ENCODE data around the gene GABBR2.
"Not testable (repeated sequence)": the region's sequence is repeated elsewhere in the genome, so short reads cannot be mapped to it uniquely, and the experiment has no call there.

The GABBR2 gene

DNA sequence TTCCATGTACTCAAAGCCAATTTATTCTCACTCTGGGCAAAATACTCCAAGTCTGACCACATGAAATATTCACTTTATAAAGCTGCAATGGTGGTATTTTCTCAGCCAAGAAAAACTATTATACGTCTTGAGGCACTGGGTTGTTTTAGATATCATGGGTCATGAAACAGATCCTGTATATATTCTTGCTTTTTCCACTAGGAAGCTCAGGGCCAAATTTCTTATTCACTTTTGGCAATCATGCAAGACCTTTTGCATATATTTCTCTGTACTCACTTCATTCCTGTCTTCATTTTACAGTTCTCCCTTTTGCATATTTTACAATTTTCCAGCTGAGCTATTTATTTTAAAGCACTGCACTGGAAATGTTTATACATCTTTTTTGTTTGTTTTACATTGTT, 49.8 kb downstream of the GABBR2 start:
- H3K36me3 ChIP-seq (ENCODE audit: control insufficient read depth, insufficient read depth, low read length): no peaks in the 10 kb centered on the region
- H3K27me3 ChIP-seq (replicated peaks; ENCODE audit: control insufficient read depth, insufficient read depth, low read length, poor library complexity, severe bottlenecking): no peaks in the 10 kb centered on the region
- no peaks in the 10 kb centered on the region for H3K9me3 ChIP-seq (ENCODE audit: control insufficient read depth, low read length)
- H3K4me3 ChIP-seq (ENCODE audit: insufficient read depth, low read depth, low read length, poor library complexity, severe bottlenecking): no peak overlapping the region
- H3K27ac ChIP-seq (ENCODE audit: insufficient read depth, low read length, poor library complexity, severe bottlenecking): no peak overlapping the region
- no peak for DNase-seq
- H3K4me1 ChIP-seq (ENCODE audit: control insufficient read depth, insufficient read depth, low read length, poor library complexity, severe bottlenecking): no peaks in the 10 kb centered on the region

DNA sequence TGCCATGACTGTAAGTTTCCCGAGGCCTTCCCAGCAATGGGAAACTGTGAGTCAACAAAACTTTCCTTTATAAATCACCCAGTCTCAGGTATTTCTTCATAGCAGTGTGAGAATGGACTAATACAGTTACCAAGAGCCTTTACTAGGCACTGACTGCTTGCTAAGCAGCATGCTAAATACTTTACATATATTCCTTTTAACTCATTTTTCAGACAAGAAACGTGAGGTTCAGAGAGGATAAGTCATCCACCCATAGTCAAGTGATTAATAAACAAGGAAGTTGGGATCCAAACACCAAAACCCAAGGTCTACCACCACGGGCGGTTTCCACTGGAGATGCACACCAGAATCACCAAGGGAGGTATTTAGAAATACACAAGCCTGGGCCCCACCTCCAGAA, 50.8 kb downstream of the GABBR2 start:
- Histone ChIP-seq H3K9me3 (ENCODE audit: control insufficient read depth, low read length) (no peaks in the 10 kb centered on the region), H3K27me3 (replicated peaks; ENCODE audit: control insufficient read depth, insufficient read depth, low read length, poor library complexity, severe bottlenecking) (no peaks in the 10 kb centered on the region), H3K4me3 (ENCODE audit: insufficient read depth, low read depth, low read length, poor library complexity, severe bottlenecking) (no peak overlapping the region), H3K27ac (ENCODE audit: insufficient read depth, low read length, poor library complexity, severe bottlenecking) (no peak overlapping the region), H3K4me1 (ENCODE audit: control insufficient read depth, insufficient read depth, low read length, poor library complexity, severe bottlenecking) (no peaks in the 10 kb centered on the region), H3K36me3 (ENCODE audit: control insufficient read depth, insufficient read depth, low read length) (no peaks in the 10 kb centered on the region)
- no peak for DNase-seq

DNA sequence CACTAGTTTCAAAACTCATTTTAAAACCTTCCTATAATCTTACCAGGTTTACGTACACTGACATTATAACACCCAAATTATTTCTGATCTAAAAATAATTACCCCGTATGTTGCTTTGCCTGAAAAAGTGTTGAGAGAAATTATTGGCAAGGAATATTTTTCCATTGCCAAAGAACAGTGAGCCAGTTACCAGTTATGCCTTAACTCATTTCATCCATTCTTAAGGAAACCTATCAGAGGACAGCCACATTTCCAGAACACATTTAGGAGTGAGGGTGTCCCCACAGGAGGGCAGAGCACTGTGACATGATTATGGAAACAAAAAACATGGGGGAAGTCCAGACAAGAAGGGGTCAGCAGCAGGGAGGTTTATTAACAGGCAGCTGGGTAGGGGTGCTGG, 52.2 kb downstream of the GABBR2 start:
- Histone ChIP-seq H3K27me3 (replicated peaks; ENCODE audit: control insufficient read depth, insufficient read depth, low read length, poor library complexity, severe bottlenecking) (no peaks in the 10 kb centered on the region), H3K9me3 (ENCODE audit: control insufficient read depth, low read length) (no peaks in the 10 kb centered on the region), H3K4me1 (ENCODE audit: control insufficient read depth, insufficient read depth, low read length, poor library complexity, severe bottlenecking) (no peaks in the 10 kb centered on the region), H3K27ac (ENCODE audit: insufficient read depth, low read length, poor library complexity, severe bottlenecking) (no peak overlapping the region), H3K4me3 (ENCODE audit: insufficient read depth, low read depth, low read length, poor library complexity, severe bottlenecking) (no peak overlapping the region), H3K36me3 (ENCODE audit: control insufficient read depth, insufficient read depth, low read length) (no peaks in the 10 kb centered on the region)
- no peak for DNase-seq

DNA sequence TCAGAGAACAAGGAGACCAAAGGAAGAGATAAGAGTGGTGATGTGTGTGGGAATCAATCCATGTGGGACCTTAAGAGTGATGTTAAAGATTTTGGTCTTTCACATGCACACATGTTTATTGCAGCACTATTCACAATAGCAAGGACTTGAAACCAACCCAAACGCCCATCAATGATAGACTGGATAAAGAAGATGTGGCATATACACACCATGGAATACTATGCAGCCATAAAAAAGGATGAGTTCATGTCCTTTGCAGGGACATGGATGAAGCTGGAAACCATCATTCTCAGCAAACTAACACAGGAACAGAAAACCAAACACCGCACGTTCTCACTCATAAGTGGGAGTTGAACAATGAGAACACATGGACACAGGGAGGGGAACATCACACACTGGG, 53.3 kb downstream of the GABBR2 start:
- H3K27ac ChIP-seq (ENCODE audit: insufficient read depth, low read length, poor library complexity, severe bottlenecking); H3K27me3 ChIP-seq (replicated peaks; ENCODE audit: control insufficient read depth, insufficient read depth, low read length, poor library complexity, severe bottlenecking); DNase-seq; H3K36me3 ChIP-seq (ENCODE audit: control insufficient read depth, insufficient read depth, low read length); H3K4me3 ChIP-seq (ENCODE audit: insufficient read depth, low read depth, low read length, poor library complexity, severe bottlenecking); H3K4me1 ChIP-seq (ENCODE audit: control insufficient read depth, insufficient read depth, low read length, poor library complexity, severe bottlenecking); H3K9me3 ChIP-seq (ENCODE audit: control insufficient read depth, low read length): not testable (repeated sequence)

DNA sequence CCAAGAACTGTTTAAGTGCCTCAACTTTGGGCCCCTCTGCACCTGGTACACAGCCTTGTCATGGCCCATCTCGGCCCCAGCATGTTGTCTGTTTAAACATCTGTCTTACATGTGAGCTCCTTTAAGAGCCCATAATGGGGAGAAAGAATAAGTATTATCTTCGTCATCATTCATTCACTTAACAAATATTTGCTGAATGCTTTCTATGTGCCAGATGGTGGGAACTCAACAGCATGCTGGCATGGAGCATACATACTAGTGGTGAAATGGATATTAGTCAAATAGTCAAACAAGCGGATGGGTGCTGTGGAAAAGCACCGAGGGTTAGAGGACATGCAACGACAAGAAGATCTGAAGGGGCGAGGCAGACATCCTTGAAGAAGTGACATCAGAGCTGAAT, 54.5 kb downstream of the GABBR2 start:
- no peak overlapping the region for H3K4me3 ChIP-seq (ENCODE audit: insufficient read depth, low read depth, low read length, poor library complexity, severe bottlenecking)
- H3K27me3 ChIP-seq (replicated peaks; ENCODE audit: control insufficient read depth, insufficient read depth, low read length, poor library complexity, severe bottlenecking): no peaks in the 10 kb centered on the region
- no peak overlapping the region for H3K27ac ChIP-seq (ENCODE audit: insufficient read depth, low read length, poor library complexity, severe bottlenecking)
- no peaks in the 10 kb centered on the region for H3K4me1 ChIP-seq (ENCODE audit: control insufficient read depth, insufficient read depth, low read length, poor library complexity, severe bottlenecking)
- H3K9me3 ChIP-seq (ENCODE audit: control insufficient read depth, low read length): no peaks in the 10 kb centered on the region
- H3K36me3 ChIP-seq (ENCODE audit: control insufficient read depth, insufficient read depth, low read length): no peaks in the 10 kb centered on the region
- no peak for DNase-seq

DNA sequence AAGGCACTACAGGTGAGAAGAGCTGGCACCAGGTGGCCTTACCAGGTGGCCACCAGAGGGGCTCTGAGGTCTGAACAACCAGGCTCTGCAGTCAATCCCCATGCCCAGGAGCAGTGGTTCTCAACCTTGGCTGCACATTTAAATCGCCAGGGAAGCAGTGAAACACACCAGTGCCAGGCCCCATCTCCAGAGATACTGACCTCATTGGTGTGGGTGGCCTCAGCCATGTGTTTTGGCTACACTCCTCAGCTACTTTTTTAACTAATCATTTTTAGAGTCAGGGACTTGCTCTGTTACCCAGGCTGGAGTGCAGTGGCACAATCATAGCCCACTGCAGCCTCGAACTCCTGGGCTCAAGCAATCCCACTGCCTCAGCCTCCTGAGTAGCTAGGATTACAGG, 56.0 kb downstream of the GABBR2 start:
- no peak for DNase-seq
- H3K27ac ChIP-seq (ENCODE audit: insufficient read depth, low read length, poor library complexity, severe bottlenecking): no peak overlapping the region
- H3K27me3 ChIP-seq (replicated peaks; ENCODE audit: control insufficient read depth, insufficient read depth, low read length, poor library complexity, severe bottlenecking): no peaks in the 10 kb centered on the region
- H3K9me3 ChIP-seq (ENCODE audit: control insufficient read depth, low read length): no peaks in the 10 kb centered on the region
- H3K4me1 ChIP-seq (ENCODE audit: control insufficient read depth, insufficient read depth, low read length, poor library complexity, severe bottlenecking): no peaks in the 10 kb centered on the region
- H3K4me3 ChIP-seq (ENCODE audit: insufficient read depth, low read depth, low read length, poor library complexity, severe bottlenecking): no peak overlapping the region
- no peaks in the 10 kb centered on the region for H3K36me3 ChIP-seq (ENCODE audit: control insufficient read depth, insufficient read depth, low read length)

DNA sequence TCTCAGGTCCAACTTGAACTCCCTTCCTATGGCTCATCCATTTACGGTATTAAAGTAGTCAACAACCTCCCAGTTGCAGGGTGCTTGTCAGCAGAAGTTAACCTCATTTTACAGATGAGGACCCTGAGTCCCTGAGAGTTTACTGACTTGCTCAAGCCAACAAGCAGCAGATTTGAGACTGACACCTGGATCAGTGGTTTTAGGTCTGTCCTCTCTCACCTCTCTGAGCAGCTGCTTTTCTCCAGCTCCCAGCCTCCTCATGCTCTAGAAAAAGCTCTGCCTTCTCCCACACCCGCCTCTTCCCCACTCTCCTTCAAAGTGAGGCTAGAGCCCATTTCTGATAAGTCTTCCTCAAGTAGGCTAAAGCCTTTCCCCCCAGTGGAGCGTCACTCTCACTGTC, 56.4 kb downstream of the GABBR2 start:
- no peaks in the 10 kb centered on the region for H3K4me1 ChIP-seq (ENCODE audit: control insufficient read depth, insufficient read depth, low read length, poor library complexity, severe bottlenecking)
- H3K9me3 ChIP-seq (ENCODE audit: control insufficient read depth, low read length): no peaks in the 10 kb centered on the region
- DNase-seq: no peak
- H3K27ac ChIP-seq (ENCODE audit: insufficient read depth, low read length, poor library complexity, severe bottlenecking): no peak overlapping the region
- no peaks in the 10 kb centered on the region for H3K27me3 ChIP-seq (replicated peaks; ENCODE audit: control insufficient read depth, insufficient read depth, low read length, poor library complexity, severe bottlenecking)
- H3K4me3 ChIP-seq (ENCODE audit: insufficient read depth, low read depth, low read length, poor library complexity, severe bottlenecking): no peak overlapping the region
- no peaks in the 10 kb centered on the region for H3K36me3 ChIP-seq (ENCODE audit: control insufficient read depth, insufficient read depth, low read length)

DNA sequence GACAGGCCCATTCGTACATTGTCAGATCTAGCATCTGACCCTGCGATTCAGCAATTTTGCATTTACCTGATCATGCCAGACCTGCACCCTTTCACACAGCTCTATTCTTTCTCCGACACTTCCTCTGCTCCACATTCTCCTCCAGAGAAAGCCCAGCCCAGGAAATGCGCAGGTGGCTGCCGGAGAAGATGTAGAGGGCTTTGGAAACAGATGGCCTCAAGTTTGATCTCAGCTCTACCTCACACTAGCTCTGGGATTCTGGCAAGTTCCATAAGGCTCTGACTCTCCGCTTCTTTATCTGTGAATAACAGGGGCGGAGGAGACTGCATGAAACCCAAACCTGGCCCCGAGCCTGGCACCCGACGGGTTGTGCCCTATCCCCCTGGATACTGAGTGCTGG, 61.5 kb downstream of the GABBR2 start:
- DNase-seq: no peak
- H3K36me3 ChIP-seq (ENCODE audit: control insufficient read depth, insufficient read depth, low read length): no peaks in the 10 kb centered on the region
- no peaks in the 10 kb centered on the region for H3K9me3 ChIP-seq (ENCODE audit: control insufficient read depth, low read length)
- H3K4me1 ChIP-seq (ENCODE audit: control insufficient read depth, insufficient read depth, low read length, poor library complexity, severe bottlenecking): no peaks in the 10 kb centered on the region
- no peaks in the 10 kb centered on the region for H3K27me3 ChIP-seq (replicated peaks; ENCODE audit: control insufficient read depth, insufficient read depth, low read length, poor library complexity, severe bottlenecking)
- no peak overlapping the region for H3K4me3 ChIP-seq (ENCODE audit: insufficient read depth, low read depth, low read length, poor library complexity, severe bottlenecking)
- H3K27ac ChIP-seq (ENCODE audit: insufficient read depth, low read length, poor library complexity, severe bottlenecking): no peak overlapping the region

DNA sequence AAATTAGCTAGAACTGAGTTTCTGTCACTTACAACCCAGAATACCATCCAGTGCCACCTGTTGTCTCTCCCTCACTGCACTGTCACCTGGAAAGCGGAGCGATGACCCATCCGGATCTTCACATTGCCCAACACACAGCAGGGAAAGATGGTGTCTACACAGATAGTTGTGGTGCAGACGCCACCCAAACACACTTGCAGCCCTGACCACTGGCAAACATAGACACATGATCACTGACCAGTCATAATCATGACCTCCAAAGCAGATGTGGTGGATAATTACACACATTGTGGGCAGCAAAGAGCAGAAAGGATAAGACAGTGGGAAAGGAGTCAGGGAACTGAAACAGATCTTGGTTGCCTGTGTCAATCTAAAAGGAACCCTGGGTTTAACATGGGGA, 64.7 kb downstream of the GABBR2 start:
- H3K27ac ChIP-seq (ENCODE audit: insufficient read depth, low read length, poor library complexity, severe bottlenecking): no peak overlapping the region
- H3K36me3 ChIP-seq (ENCODE audit: control insufficient read depth, insufficient read depth, low read length): no peaks in the 10 kb centered on the region
- no peak overlapping the region for H3K4me3 ChIP-seq (ENCODE audit: insufficient read depth, low read depth, low read length, poor library complexity, severe bottlenecking)
- H3K27me3 ChIP-seq (replicated peaks; ENCODE audit: control insufficient read depth, insufficient read depth, low read length, poor library complexity, severe bottlenecking): no peaks in the 10 kb centered on the region
- no peaks in the 10 kb centered on the region for H3K4me1 ChIP-seq (ENCODE audit: control insufficient read depth, insufficient read depth, low read length, poor library complexity, severe bottlenecking)
- DNase-seq: no peak
- no peaks in the 10 kb centered on the region for H3K9me3 ChIP-seq (ENCODE audit: control insufficient read depth, low read length)

DNA sequence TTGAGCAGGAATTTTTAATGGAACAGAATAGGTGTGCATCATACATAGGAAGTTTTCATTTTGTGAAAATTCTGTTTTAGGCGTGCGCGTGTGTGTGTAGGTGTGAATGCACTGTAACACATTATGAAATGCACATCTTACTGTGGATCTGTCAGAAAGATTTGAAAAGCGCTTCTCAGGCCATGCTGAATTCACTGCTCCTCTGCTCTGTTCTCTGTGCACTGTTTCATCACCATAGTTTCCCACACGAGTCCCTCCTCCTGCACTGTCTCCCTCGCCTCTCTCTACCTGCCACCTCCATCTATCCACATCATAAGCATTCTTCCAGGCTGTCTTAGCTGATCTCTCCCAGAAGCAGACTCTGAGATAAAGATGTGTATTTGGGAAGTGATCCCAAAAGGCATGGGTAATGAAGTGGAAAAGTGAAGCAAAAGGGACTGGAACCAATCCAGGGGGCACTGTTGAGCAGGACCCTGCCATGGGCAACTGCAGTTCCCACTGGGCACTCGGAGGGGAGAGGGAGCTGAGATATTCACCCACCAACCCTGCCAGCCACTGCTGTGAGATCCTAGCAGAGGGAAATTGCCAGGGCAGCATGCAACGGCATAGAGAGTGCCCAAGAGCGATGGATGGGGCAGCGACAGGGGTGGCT, 65.9 kb downstream of the GABBR2 start:
- DNase-seq: no peak
- no peak overlapping the region for H3K4me3 ChIP-seq (ENCODE audit: insufficient read depth, low read depth, low read length, poor library complexity, severe bottlenecking)
- no peaks in the 10 kb centered on the region for H3K27me3 ChIP-seq (replicated peaks; ENCODE audit: control insufficient read depth, insufficient read depth, low read length, poor library complexity, severe bottlenecking)
- H3K36me3 ChIP-seq (ENCODE audit: control insufficient read depth, insufficient read depth, low read length): no peaks in the 10 kb centered on the region
- no peaks in the 10 kb centered on the region for H3K4me1 ChIP-seq (ENCODE audit: control insufficient read depth, insufficient read depth, low read length, poor library complexity, severe bottlenecking)
- H3K9me3 ChIP-seq (ENCODE audit: control insufficient read depth, low read length): no peaks in the 10 kb centered on the region
- no peak overlapping the region for H3K27ac ChIP-seq (ENCODE audit: insufficient read depth, low read length, poor library complexity, severe bottlenecking)

DNA sequence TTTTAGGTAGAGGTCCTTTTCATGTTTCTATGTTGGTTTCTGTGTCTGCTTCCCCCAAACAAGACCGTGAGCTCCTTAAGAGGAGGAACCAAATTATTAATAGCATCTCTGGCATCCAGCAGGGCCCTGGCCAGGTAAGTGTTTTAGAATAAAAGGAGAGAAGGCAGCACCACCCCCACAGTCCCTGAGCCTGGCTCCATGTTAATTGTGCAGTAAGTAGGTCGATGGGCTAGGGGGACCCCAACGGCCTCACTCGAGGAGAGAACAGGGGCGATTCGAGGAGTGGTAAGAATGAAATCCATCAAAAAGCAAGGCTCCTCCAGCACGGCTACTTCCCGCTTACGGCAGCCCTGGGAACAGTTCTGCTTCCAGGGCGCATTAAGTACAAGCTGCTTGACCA, 67.0 kb downstream of the GABBR2 start:
- Histone ChIP-seq H3K27ac (ENCODE audit: insufficient read depth, low read length, poor library complexity, severe bottlenecking) (no peak overlapping the region), H3K4me3 (ENCODE audit: insufficient read depth, low read depth, low read length, poor library complexity, severe bottlenecking) (no peak overlapping the region), H3K4me1 (ENCODE audit: control insufficient read depth, insufficient read depth, low read length, poor library complexity, severe bottlenecking) (no peaks in the 10 kb centered on the region), H3K9me3 (ENCODE audit: control insufficient read depth, low read length) (no peaks in the 10 kb centered on the region), H3K36me3 (ENCODE audit: control insufficient read depth, insufficient read depth, low read length) (no peaks in the 10 kb centered on the region), H3K27me3 (replicated peaks; ENCODE audit: control insufficient read depth, insufficient read depth, low read length, poor library complexity, severe bottlenecking) (no peaks in the 10 kb centered on the region)
- DNase-seq: no peak
